Measurements from ENCODE around the gene PAK5.

GRCh38 chr20:9740486-9740885 lies 98.4 kb downstream of the PAK5 start:
- no peak for TF ChIP-seq ZNF331 (CRISPR knock-in tag; IDR thresholded peaks at IDR 0.05; ENCODE audit: low read depth)
- TF ChIP-seq, protein P1, sequence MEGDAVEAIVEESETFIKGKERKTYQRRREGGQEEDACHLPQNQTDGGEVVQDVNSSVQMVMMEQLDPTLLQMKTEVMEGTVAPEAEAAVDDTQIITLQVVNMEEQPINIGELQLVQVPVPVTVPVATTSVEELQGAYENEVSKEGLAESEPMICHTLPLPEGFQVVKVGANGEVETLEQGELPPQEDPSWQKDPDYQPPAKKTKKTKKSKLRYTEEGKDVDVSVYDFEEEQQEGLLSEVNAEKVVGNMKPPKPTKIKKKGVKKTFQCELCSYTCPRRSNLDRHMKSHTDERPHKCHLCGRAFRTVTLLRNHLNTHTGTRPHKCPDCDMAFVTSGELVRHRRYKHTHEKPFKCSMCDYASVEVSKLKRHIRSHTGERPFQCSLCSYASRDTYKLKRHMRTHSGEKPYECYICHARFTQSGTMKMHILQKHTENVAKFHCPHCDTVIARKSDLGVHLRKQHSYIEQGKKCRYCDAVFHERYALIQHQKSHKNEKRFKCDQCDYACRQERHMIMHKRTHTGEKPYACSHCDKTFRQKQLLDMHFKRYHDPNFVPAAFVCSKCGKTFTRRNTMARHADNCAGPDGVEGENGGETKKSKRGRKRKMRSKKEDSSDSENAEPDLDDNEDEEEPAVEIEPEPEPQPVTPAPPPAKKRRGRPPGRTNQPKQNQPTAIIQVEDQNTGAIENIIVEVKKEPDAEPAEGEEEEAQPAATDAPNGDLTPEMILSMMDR (conservative IDR thresholded peaks at IDR 0.05; ENCODE audit: low read depth in 2 of 2), result no peak
- no peak for TF ChIP-seq JUNB (IDR thresholded peaks at IDR 0.05; ENCODE audit: unreplicated experiment)
- TF ChIP-seq EZH2 (IDR thresholded peaks at IDR 0.05; ENCODE audit: low read depth, unreplicated experiment), result no peak
